GM12865 (cell line): ENCODE measurements around the gene PPP2R5C.
"Not testable (repeated sequence)": the region's sequence is repeated elsewhere in the genome, so short reads cannot be mapped to it uniquely, and the experiment has no call there.

Experiments
- DNase-seq: peaks from one replicate; pipeline ENCODE4 v3.0.0; 2010; ENCODE audit warnings: low read depth
- H3K4me3 ChIP-seq: 2 replicates; pipeline ENCODE4 v1.5.1; 2011; ENCODE audit warnings: mild to moderate bottlenecking, low read depth, low read length, control low read depth
- TF ChIP-seq, protein P1 (sequence below): IDR thresholded peaks from 2 replicates; pipeline ENCODE4 v1.5.1; 2011; ENCODE audit warnings: low read length, control low read depth, low read depth, inconsistent platforms; ENCODE audit not compliant: insufficient read depth; ENCODE audit errors: missing control alignments

PPP2R5C gene

GRCh38 chr14:101721951-101722661 is 39.4 kb upstream of the PPP2R5C start:
- peak; percentile 52 for DNase-seq

DNA sequence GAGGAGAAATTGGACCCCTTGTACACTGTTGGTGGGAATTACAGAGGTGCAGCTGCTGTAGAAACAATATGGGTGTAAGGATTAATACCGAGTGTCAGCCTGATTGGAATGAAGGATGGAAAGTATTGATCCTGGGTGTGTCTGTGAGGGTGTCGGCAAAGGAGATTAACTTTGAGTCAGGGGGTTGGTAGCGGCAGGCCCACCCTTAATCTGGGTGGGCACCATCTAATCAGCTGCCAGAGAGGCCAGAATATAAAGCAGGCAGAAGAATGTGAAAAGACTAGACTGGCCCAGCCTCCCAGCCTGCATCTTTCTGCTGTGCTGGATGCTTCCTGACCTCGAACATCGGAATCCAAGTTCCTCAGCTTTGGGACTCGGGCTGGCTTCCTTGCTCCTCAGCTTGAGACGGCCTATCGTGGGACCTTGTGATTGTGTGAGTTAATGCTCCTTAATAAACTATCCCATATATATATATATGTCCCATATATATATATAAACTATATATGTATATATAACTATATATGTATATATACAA is 38.4 kb upstream of the PPP2R5C start:
- no peak for DNase-seq
- H3K4me3 ChIP-seq: no peak overlapping the region
- TF ChIP-seq, protein P1, sequence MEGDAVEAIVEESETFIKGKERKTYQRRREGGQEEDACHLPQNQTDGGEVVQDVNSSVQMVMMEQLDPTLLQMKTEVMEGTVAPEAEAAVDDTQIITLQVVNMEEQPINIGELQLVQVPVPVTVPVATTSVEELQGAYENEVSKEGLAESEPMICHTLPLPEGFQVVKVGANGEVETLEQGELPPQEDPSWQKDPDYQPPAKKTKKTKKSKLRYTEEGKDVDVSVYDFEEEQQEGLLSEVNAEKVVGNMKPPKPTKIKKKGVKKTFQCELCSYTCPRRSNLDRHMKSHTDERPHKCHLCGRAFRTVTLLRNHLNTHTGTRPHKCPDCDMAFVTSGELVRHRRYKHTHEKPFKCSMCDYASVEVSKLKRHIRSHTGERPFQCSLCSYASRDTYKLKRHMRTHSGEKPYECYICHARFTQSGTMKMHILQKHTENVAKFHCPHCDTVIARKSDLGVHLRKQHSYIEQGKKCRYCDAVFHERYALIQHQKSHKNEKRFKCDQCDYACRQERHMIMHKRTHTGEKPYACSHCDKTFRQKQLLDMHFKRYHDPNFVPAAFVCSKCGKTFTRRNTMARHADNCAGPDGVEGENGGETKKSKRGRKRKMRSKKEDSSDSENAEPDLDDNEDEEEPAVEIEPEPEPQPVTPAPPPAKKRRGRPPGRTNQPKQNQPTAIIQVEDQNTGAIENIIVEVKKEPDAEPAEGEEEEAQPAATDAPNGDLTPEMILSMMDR: no peak

More at GRCh38 chr14:101721951-101722661, 39.4 kb upstream of the PPP2R5C start:
- TF ChIP-seq, protein P1: no peak
- peak overlapping the region; percentile 0; the same call in 1 of the 2 replicates for H3K4me3 ChIP-seq

DNA sequence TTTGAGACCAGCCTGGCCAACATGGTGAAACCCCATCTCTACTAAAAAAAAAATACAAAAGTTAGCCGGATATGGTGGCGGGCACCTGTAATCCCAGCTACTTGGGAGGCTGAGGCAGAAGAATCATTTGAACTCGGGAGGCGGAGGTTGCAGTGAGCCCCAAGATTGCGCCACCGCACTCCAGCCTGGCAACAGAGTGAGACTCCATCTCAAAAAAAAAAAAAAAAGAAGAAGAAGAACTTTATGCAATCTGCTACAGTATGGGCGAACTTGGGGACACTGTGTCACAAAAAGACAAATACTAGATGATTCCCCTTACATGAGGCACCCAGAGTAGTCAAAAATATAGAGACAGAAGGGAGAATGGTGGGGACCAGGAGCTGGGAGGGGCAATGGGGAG is 35.9 kb upstream of the PPP2R5C start:
- DNase-seq, H3K4me3 ChIP-seq: not testable (repeated sequence)

- no peak overlapping the region for H3K4me3 ChIP-seq
- TF ChIP-seq, protein P1: no peak
- no peak for DNase-seq
Observed at GRCh38 chr14:101726295-101726953, 35.1 kb upstream of the PPP2R5C start.

GRCh38 chr14:101726954-101727302 is 34.6 kb upstream of the PPP2R5C start:
- TF ChIP-seq, protein P1: no peak
- no peak overlapping the region for H3K4me3 ChIP-seq
- DNase-seq: no peak

DNA sequence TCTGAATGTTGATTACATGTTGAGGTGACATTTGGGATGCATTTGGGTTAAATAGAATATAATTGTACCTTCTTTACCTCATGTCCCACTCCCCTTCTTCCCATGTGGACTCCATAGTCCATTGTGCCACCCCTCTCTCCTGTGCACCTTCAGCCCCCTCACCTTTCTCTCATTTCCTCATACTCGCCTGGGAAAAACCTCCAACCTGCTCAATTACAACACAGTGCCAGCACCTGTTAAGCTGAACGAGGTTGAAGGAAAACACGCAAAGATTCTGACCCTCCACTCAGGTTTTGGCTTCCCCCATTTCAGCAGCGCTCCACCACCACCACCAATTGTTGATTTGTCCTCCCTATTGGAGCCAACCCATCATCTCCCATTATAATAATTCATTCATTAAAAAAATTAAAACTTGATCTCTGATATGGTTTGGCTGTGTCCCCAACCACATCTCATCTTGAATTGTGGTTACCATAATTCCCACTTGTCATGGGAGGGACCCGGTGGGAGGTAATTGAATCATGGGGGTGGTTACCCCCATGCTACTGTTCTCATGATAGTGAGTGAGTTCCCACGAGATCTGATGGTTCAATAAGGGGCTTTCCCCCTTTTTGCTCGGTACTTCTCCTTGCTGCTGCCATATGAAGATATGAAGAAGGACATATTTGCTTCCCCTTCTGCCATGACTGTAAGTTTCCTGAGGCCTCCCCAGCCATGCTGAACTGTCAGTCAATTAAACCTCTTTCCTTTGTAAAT is 33.7 kb upstream of the PPP2R5C start:
- TF ChIP-seq, protein P1: no peak
- no peak for DNase-seq
- no peak overlapping the region for H3K4me3 ChIP-seq

DNA sequence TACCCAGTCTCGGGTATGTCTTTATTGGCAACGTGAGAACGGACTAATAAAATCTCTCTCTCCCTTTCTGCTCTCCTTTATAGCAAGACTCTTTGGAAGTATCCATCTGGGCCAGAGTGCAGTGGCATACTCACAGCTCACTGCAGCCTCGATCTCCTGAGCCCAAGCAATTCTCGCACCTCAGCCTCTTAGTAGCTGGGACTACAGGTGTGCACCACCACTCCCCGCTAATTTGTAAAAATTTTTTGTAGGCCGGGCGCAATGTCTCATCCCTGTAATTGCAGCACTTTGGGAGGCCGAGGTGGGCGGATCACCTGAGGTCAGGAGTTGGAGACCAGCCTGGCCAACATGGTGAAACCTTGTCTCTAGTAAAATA is 33.2 kb upstream of the PPP2R5C start:
- TF ChIP-seq, protein P1: no peak
- no peak overlapping the region for H3K4me3 ChIP-seq
- DNase-seq: no peak
